Loucy (cell line): ENCODE results near the gene TBC1D24.

Experiments used
- H2AFZ ChIP-seq: fragments of 200-600 bp; sonication (generic); 2 replicates; pipeline ENCODE4 v1.6.0; 2016; ENCODE audit warnings: antibody characterized with exemption, mild to moderate bottlenecking, low read length, moderate library complexity
- H3F3A ChIP-seq: fragments of 200-600 bp; 2 replicates; pipeline ENCODE4 v1.6.0; 2016; ENCODE audit warnings: antibody characterized with exemption, low read depth, mild to moderate bottlenecking
- H3K27me3 ChIP-seq: fragments of 200-600 bp; sonication (generic); 2 replicates; pipeline ENCODE4 v1.6.1; 2014; ENCODE audit warnings: low read length, mild to moderate bottlenecking; ENCODE audit not compliant: insufficient read depth, poor library complexity, severe bottlenecking
- H3K36me3 ChIP-seq: fragments of 200-600 bp; sonication (generic); 2 replicates; pipeline ENCODE4 v1.6.1; 2016; ENCODE audit warnings: low read length; ENCODE audit not compliant: insufficient read depth
- H3K4me1 ChIP-seq: fragments of 200-600 bp; sonication (generic); 2 replicates; pipeline ENCODE4 v1.5.1; 2014; ENCODE audit warnings: low read length, mild to moderate bottlenecking; ENCODE audit not compliant: insufficient read depth, poor library complexity, severe bottlenecking
- H3K4me2 ChIP-seq: fragments of 200-600 bp; sonication (generic); 2 replicates; pipeline ENCODE4 v1.6.0; 2014; ENCODE audit warnings: antibody characterized with exemption, low read length, low read depth, mild to moderate bottlenecking; ENCODE audit not compliant: poor library complexity, severe bottlenecking
- H3K4me3 ChIP-seq: fragments of 200-600 bp; sonication (generic); 2 replicates; pipeline ENCODE4 v1.5.1; 2014; ENCODE audit warnings: low read length, mild to moderate bottlenecking, mixed read lengths; ENCODE audit not compliant: poor library complexity, severe bottlenecking
- H3K79me2 ChIP-seq: fragments of 200-600 bp; sonication (generic); 2 replicates; pipeline ENCODE4 v1.6.1; 2014; ENCODE audit warnings: low read length; ENCODE audit not compliant: insufficient read depth
- H3K9ac ChIP-seq: fragments of 200-600 bp; sonication (generic); 2 replicates; pipeline ENCODE4 v1.6.0; 2014; ENCODE audit warnings: mild to moderate bottlenecking, low read depth, low read length, moderate library complexity; ENCODE audit not compliant: poor library complexity, severe bottlenecking
- H3K9me2 ChIP-seq: fragments of 200-600 bp; sonication (generic); replicated peaks from 2 replicates; pipeline ENCODE4 v1.6.1; 2016; ENCODE audit warnings: low read depth, low read length, mixed read lengths
- H3K9me3 ChIP-seq: fragments of 200-600 bp; sonication (generic); 2 replicates; pipeline ENCODE4 v1.6.1; 2014; ENCODE audit warnings: mild to moderate bottlenecking, antibody characterized with exemption, low read length, low read depth; ENCODE audit not compliant: insufficient read depth
- H4K20me1 ChIP-seq: fragments of 200-600 bp; sonication (generic); 2 replicates; pipeline ENCODE4 v1.6.0; 2014; ENCODE audit warnings: antibody characterized with exemption, low read length, mild to moderate bottlenecking; ENCODE audit not compliant: insufficient read depth, poor library complexity, severe bottlenecking
- EZH2phosphoT487 ChIP-seq: fragments of 200-600 bp; IDR thresholded peaks from 2 replicates; pipeline ENCODE4 v1.6.1; 2018; ENCODE audit warnings: antibody characterized with exemption, mild to moderate bottlenecking, moderate library complexity, borderline replicate concordance
- TF ChIP-seq, protein P1 (sequence below): fragments of 200-600 bp; sonication (generic); conservative IDR thresholded peaks from 2 replicates; pipeline ENCODE4 v1.5.1; 2014; ENCODE audit warnings: mild to moderate bottlenecking, antibody characterized with exemption, low read length

Gene TBC1D24

GRCh38 chr16:2496223-2497115, 21.5 kb downstream of the TBC1D24 start:
- Histone ChIP-seq H3F3A (no peaks in the 10 kb centered on the region), H3K36me3 (no peaks in the 10 kb centered on the region; the same call in 1 of the 2 replicates), H3K4me2 (no peak overlapping the region), H4K20me1 (no peaks in the 10 kb centered on the region), H3K9ac (no peak overlapping the region), H3K4me3 (no peak overlapping the region), H3K9me3 (no peaks in the 10 kb centered on the region), H3K27me3 (no peaks in the 10 kb centered on the region), H2AFZ (no peak overlapping the region), H3K9me2 (no peaks in the 10 kb centered on the region), H3K79me2 (no peaks in the 10 kb centered on the region), H3K4me1 (no peaks in the 10 kb centered on the region)
- no peak for TF ChIP-seq EZH2phosphoT487
- TF ChIP-seq, protein P1, sequence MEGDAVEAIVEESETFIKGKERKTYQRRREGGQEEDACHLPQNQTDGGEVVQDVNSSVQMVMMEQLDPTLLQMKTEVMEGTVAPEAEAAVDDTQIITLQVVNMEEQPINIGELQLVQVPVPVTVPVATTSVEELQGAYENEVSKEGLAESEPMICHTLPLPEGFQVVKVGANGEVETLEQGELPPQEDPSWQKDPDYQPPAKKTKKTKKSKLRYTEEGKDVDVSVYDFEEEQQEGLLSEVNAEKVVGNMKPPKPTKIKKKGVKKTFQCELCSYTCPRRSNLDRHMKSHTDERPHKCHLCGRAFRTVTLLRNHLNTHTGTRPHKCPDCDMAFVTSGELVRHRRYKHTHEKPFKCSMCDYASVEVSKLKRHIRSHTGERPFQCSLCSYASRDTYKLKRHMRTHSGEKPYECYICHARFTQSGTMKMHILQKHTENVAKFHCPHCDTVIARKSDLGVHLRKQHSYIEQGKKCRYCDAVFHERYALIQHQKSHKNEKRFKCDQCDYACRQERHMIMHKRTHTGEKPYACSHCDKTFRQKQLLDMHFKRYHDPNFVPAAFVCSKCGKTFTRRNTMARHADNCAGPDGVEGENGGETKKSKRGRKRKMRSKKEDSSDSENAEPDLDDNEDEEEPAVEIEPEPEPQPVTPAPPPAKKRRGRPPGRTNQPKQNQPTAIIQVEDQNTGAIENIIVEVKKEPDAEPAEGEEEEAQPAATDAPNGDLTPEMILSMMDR, result no peak

DNA sequence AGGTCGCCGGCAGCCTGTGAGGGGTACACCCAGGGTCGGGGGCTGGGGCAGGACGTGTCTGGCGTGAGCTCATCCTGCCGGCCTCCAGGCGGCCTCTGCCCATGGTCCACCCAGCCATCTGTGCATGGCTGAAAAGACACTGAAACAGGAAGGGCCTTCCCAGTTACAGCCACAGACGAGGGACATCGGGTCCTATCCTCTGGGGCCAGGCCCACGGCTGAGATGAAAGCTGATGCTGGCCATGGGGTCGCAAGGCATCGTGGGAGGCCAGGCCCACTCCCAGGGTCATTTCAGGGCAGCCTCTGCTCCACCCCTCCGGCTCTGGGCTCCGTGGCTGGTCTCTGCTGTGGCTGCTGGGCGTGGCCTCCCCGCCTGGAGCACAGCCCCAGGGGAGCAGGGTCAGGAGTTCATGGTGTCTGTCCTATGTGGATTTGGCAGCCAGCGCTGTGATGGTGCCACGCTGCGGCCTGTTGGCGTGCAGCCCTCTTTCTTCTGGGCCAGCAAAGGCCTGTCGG, 22.2 kb downstream of the TBC1D24 start:
- no peak overlapping the region for H3K4me2 ChIP-seq

GRCh38 chr16:2497695-2498484, 23.0 kb downstream of the TBC1D24 start:
- no peak for TF ChIP-seq EZH2phosphoT487
- TF ChIP-seq, protein P1, result no peak
- H3K4me1 ChIP-seq, result no peaks in the 10 kb centered on the region
- no peaks in the 10 kb centered on the region for H3K27me3 ChIP-seq
- no peaks in the 10 kb centered on the region; the same call in 1 of the 2 replicates for H3K36me3 ChIP-seq
- H3K4me3 ChIP-seq, result no peak overlapping the region
- H4K20me1 ChIP-seq, result no peaks in the 10 kb centered on the region
- H2AFZ ChIP-seq, result no peak overlapping the region
- no peaks in the 10 kb centered on the region for H3K9me3 ChIP-seq
- H3K79me2 ChIP-seq, result no peaks in the 10 kb centered on the region
- no peaks in the 10 kb centered on the region for H3F3A ChIP-seq
- H3K9me2 ChIP-seq, result no peaks in the 10 kb centered on the region
- no peak overlapping the region for H3K9ac ChIP-seq
- no peak overlapping the region for H3K4me2 ChIP-seq

More for the DNA sequence above, 22.2 kb downstream of the TBC1D24 start:
- Histone ChIP-seq H3K4me1 (no peaks in the 10 kb centered on the region), H2AFZ (no peak overlapping the region), H3K79me2 (no peaks in the 10 kb centered on the region), H3K9me3 (no peaks in the 10 kb centered on the region), H3K36me3 (no peaks in the 10 kb centered on the region; the same call in 1 of the 2 replicates), H3K9ac (no peak overlapping the region), H3K27me3 (no peaks in the 10 kb centered on the region), H3F3A (no peaks in the 10 kb centered on the region), H3K9me2 (no peaks in the 10 kb centered on the region), H4K20me1 (no peaks in the 10 kb centered on the region), H3K4me3 (no peak overlapping the region)
- TF ChIP-seq EZH2phosphoT487, result no peak
- TF ChIP-seq, protein P1, result no peak
